MM.1S (cell line): Measurements from ENCODE around the gene TTC28.

Experiments
- DNase-seq: peaks from one replicate; pipeline ENCODE4 v3.0.0-alpha.2; 2015
- H2AFZ ChIP-seq: fragments of 300-600 bp; sonication (generic); 2 replicates; pipeline ENCODE4 v1.6.0; 2016; ENCODE audit warnings: antibody characterized with exemption, low read length
- H3F3A ChIP-seq: fragments of 300-600 bp; sonication (generic); 2 replicates; pipeline ENCODE4 v1.6.1; 2016; ENCODE audit warnings: mild to moderate bottlenecking, antibody characterized with exemption, low read length, moderate library complexity, mixed read lengths; ENCODE audit not compliant: insufficient read depth
- H3K27ac ChIP-seq: fragments of 300-600 bp; sonication (generic); 2 replicates; pipeline ENCODE4 v1.5.1; 2016; ENCODE audit warnings: mild to moderate bottlenecking, low read length
- H3K27me3 ChIP-seq: fragments of 300-600 bp; sonication (generic); replicated peaks from 2 replicates; pipeline ENCODE4 v1.6.0; 2016; ENCODE audit warnings: low read length; ENCODE audit not compliant: insufficient read depth
- H3K36me3 ChIP-seq: fragments of 300-600 bp; sonication (generic); replicated peaks from 2 replicates; pipeline ENCODE4 v1.6.1; 2016; ENCODE audit warnings: mild to moderate bottlenecking, low read length, mixed read lengths; ENCODE audit not compliant: insufficient read depth
- H3K4me1 ChIP-seq: fragments of 300-600 bp; sonication (generic); 2 replicates; pipeline ENCODE4 v1.6.1; 2016; ENCODE audit warnings: low read length, mixed read lengths
- H3K4me2 ChIP-seq: fragments of 300-600 bp; sonication (generic); 2 replicates; pipeline ENCODE4 v1.6.0; 2016; ENCODE audit warnings: low read depth, low read length
- H3K4me3 ChIP-seq: fragments of 300-600 bp; sonication (generic); 2 replicates; pipeline ENCODE4 v1.5.1; 2016; ENCODE audit warnings: low read length, mixed read lengths
- H3K79me2 ChIP-seq: fragments of 300-600 bp; sonication (generic); 2 replicates; pipeline ENCODE4 v1.6.1; 2016; ENCODE audit warnings: mixed run types, low read length, mixed read lengths
- H3K9ac ChIP-seq: fragments of 300-600 bp; sonication (generic); 2 replicates; pipeline ENCODE4 v1.6.1; 2016; ENCODE audit warnings: low read length, mixed read lengths
- H3K9me2 ChIP-seq: fragments of 300-600 bp; sonication (generic); replicated peaks from 2 replicates; pipeline ENCODE4 v1.6.1; 2016; ENCODE audit warnings: mild to moderate bottlenecking, low read length, mixed read lengths; ENCODE audit not compliant: insufficient read depth
- H3K9me3 ChIP-seq: fragments of 300-600 bp; sonication (generic); replicated peaks from 2 replicates; pipeline ENCODE4 v1.6.1; 2016; ENCODE audit warnings: mild to moderate bottlenecking, low read length, mixed read lengths; ENCODE audit not compliant: insufficient read depth
- H4K20me1 ChIP-seq: fragments of 300-600 bp; sonication (generic); 2 replicates; pipeline ENCODE4 v1.6.1; 2016; ENCODE audit warnings: mild to moderate bottlenecking, low read length, moderate library complexity, mixed read lengths; ENCODE audit not compliant: insufficient read depth
- CTCF ChIP-seq: fragments of 300-600 bp; sonication (generic); IDR thresholded peaks from 2 replicates; pipeline ENCODE4 v1.5.1; 2016; ENCODE audit warnings: antibody characterized with exemption, low read length, mixed read lengths
- EZH2 ChIP-seq: fragments of 300-600 bp; sonication (generic); optimal IDR thresholded peaks from 2 replicates; pipeline ENCODE3; 2017; ENCODE audit warnings: low read depth, mild to moderate bottlenecking, antibody characterized with exemption, low read length, mixed read lengths
- EZH2phosphoT487 ChIP-seq: fragments of 300-600 bp; sonication (generic); IDR thresholded peaks from 2 replicates; pipeline ENCODE4 v1.6.1; 2018; ENCODE audit warnings: antibody characterized with exemption, low read length

The TTC28 gene

DNA sequence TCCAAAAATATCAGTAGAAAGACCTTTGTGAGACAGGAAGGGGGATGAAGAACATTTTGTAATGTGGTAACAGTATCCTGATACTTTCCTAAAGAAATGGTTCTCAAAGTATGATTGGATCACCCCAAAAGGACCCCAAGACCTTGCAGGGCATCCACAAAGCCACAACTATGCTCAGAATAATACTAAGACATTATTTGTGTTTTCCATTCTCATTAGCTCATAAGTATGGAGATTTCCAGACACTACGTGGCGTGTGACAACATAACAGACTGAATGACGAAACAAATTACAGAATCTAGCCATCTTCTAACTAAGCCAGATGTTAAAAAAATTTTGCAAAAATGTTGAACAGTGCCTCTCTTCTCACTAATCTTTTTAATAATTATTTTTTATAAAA lies 37.0 kb upstream of the TTC28 start:
- Histone ChIP-seq H3K9ac (no peak overlapping the region), H3F3A (no peaks in the 10 kb centered on the region), H3K36me3 (0 out of 2 replicates have a peak, but pooled peaks cover 12% of the 10 kb centered on the region), H3K27ac (no peak overlapping the region), H3K4me2 (no peak overlapping the region), H3K4me1 (no peaks in the 10 kb centered on the region), H3K9me3 (no peaks in the 10 kb centered on the region), H4K20me1 (no peaks in the 10 kb centered on the region), H3K79me2 (no peaks in the 10 kb centered on the region), H3K9me2 (no peaks in the 10 kb centered on the region), H3K27me3 (no peaks in the 10 kb centered on the region), H2AFZ (no peak overlapping the region), H3K4me3 (no peak overlapping the region)
- no peak for DNase-seq
- TF ChIP-seq EZH2: no peak
- TF ChIP-seq CTCF: no peak
- TF ChIP-seq EZH2phosphoT487: no peak

DNA sequence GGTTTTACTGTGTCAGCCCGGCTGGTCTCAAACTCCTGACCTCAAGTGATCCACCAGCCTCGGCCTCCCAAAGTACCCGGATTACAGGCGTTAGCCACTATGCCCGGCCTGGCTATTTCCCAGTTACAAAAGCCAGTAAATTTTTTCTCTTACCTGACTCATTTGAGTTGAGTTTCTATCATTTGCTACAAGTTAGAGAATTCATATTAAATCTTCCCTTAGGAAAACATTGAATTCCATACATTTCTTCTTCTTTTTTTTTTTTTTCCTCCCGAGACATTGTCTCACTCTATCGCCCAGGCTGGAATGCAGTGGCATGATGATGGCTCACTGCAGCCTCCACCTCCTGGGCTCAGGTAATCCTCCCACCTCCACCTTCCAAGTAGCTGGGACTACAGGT lies 36.0 kb upstream of the TTC28 start:
- Histone ChIP-seq H3K36me3 (0 out of 2 replicates have a peak, but pooled peaks cover 8% of the 10 kb centered on the region), H2AFZ (no peak overlapping the region), H3K4me3 (no peak overlapping the region), H3K9me2 (no peaks in the 10 kb centered on the region), H3K27me3 (no peaks in the 10 kb centered on the region), H3F3A (no peaks in the 10 kb centered on the region), H3K27ac (no peak overlapping the region), H3K79me2 (no peaks in the 10 kb centered on the region), H4K20me1 (no peaks in the 10 kb centered on the region), H3K4me2 (no peak overlapping the region), H3K4me1 (no peaks in the 10 kb centered on the region), H3K9ac (no peak overlapping the region), H3K9me3 (no peaks in the 10 kb centered on the region)
- no peak for DNase-seq
- no peak for TF ChIP-seq CTCF
- no peak for TF ChIP-seq EZH2
- no peak for TF ChIP-seq EZH2phosphoT487

DNA sequence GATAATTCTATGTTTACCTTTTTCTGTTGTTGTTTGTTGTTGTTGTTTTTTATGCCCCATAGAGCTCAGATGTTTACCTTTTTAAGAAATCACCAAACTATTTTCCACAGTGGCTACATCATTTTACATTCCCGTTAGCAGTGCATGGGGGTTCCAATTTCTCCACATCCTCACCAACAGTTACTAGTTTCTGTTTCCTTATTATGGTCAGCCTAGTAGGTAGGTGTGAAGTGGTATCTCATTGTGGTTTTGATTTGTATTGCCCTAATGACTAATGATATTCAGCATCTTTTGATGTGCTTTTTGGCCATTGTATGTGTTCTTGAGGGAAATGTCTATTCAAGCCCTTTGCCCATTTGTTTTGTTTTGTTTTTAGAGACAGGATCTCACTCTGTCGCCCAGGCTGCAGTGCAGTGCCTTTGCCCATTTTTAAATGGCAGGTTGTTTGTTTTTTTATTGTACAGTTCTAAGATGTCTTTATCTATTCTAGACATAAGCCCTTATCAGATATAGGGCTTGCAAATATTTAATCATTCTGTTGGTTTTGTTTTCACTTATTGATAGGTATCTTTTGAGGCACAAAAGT lies 34.5 kb upstream of the TTC28 start:
- Histone ChIP-seq H3K9me3 (no peaks in the 10 kb centered on the region), H3K4me1 (no peaks in the 10 kb centered on the region)
- DNase-seq: no peak

More for the DNA sequence above, 34.5 kb upstream of the TTC28 start:
- Histone ChIP-seq H4K20me1 (no peaks in the 10 kb centered on the region), H3K9ac (no peak overlapping the region), H3K27ac (no peak overlapping the region), H3K79me2 (no peaks in the 10 kb centered on the region), H3K27me3 (no peaks in the 10 kb centered on the region), H3K4me3 (no peak overlapping the region), H3K4me2 (no peak overlapping the region), H2AFZ (no peak overlapping the region), H3K9me2 (no peaks in the 10 kb centered on the region), H3F3A (no peaks in the 10 kb centered on the region), H3K36me3 (0 out of 2 replicates have a peak, but pooled peaks cover 1% of the 10 kb centered on the region)
- TF ChIP-seq CTCF (no peak), EZH2 (no peak), EZH2phosphoT487 (no peak)
